Measurements from ENCODE around the gene SV2C.

The SV2C gene

GRCh38 chr5:76163111-76163628, 80.0 kb downstream of the SV2C start:
- FAIRE-seq (no peak), DNase-seq (ENCODE audit: low spot score) (no peak)

- FAIRE-seq (no peak), DNase-seq (ENCODE audit: low spot score) (no peak)
Observed at GRCh38 chr5:76165029-76165428, 81.8 kb downstream of the SV2C start.

- FAIRE-seq: no peak
- no peak for DNase-seq (ENCODE audit: low spot score)
Observed at GRCh38 chr5:76165711-76166374, 82.7 kb downstream of the SV2C start.

- DNase-seq (ENCODE audit: low spot score) (no peak), FAIRE-seq (no peak)
Observed at GRCh38 chr5:76166886-76167576, 83.8 kb downstream of the SV2C start.

- FAIRE-seq (no peak), DNase-seq (ENCODE audit: low spot score) (no peak)
Observed at GRCh38 chr5:76169146-76169905, 86.1 kb downstream of the SV2C start.

GRCh38 chr5:76174101-76174500, 90.9 kb downstream of the SV2C start:
- no peak for FAIRE-seq

GRCh38 chr5:76175051-76175666, 92.0 kb downstream of the SV2C start:
- DNase-seq (ENCODE audit: low spot score): no peak
- FAIRE-seq: no peak

More at GRCh38 chr5:76174101-76174500, 90.9 kb downstream of the SV2C start:
- no peak for DNase-seq (ENCODE audit: low spot score)

GRCh38 chr5:76175821-76176403, 92.7 kb downstream of the SV2C start:
- DNase-seq (ENCODE audit: low spot score) (no peak), FAIRE-seq (no peak)

GRCh38 chr5:76177978-76178377, 94.8 kb downstream of the SV2C start:
- DNase-seq (ENCODE audit: low spot score) (no peak), FAIRE-seq (no peak)

GRCh38 chr5:76178913-76179312, 95.7 kb downstream of the SV2C start:
- FAIRE-seq (no peak), DNase-seq (ENCODE audit: low spot score) (no peak)

GRCh38 chr5:76180814-76181805, 97.9 kb downstream of the SV2C start:
- DNase-seq (ENCODE audit: low spot score) (no peak), FAIRE-seq (no peak)

- DNase-seq (ENCODE audit: low spot score) (no peak), FAIRE-seq (no peak)
Observed at GRCh38 chr5:76187386-76187785, 104.2 kb downstream of the SV2C start.

- FAIRE-seq (no peak), DNase-seq (ENCODE audit: low spot score) (no peak)
Observed at GRCh38 chr5:76190356-76190755, 107.2 kb downstream of the SV2C start.

- FAIRE-seq (no peak), DNase-seq (ENCODE audit: low spot score) (no peak)
Observed at GRCh38 chr5:76192837-76193236, 109.7 kb downstream of the SV2C start.

- no peak for DNase-seq (ENCODE audit: low spot score)
- FAIRE-seq: no peak
Observed at GRCh38 chr5:76193635-76194034, 110.5 kb downstream of the SV2C start.

GRCh38 chr5:76194340-76194739, 111.2 kb downstream of the SV2C start:
- no peak for DNase-seq (ENCODE audit: low spot score)
- FAIRE-seq: no peak

- FAIRE-seq: no peak
- no peak for DNase-seq (ENCODE audit: low spot score)
Observed at GRCh38 chr5:76196457-76196856, 113.3 kb downstream of the SV2C start.

- FAIRE-seq (no peak), DNase-seq (ENCODE audit: low spot score) (no peak)
Observed at GRCh38 chr5:76196886-76197489, 113.8 kb downstream of the SV2C start.

- DNase-seq (ENCODE audit: low spot score): no peak
- no peak for FAIRE-seq
Observed at GRCh38 chr5:76197726-76198125, 114.5 kb downstream of the SV2C start.
